GM23338 (cell line): ENCODE results near the gene NR1D1.

Experiments used
- CREB1 ChIP-seq: fragments of 250-450 bp; sonication (Bioruptor Pico); IDR thresholded peaks from 2 replicates; pipeline ENCODE4 v1.5.0; 2020; ENCODE audit warnings: low read depth, mild to moderate bottlenecking, moderate library complexity
- EZH2 ChIP-seq: fragments of 200-600 bp; sonication (generic); IDR thresholded peaks from one replicate; pipeline ENCODE4 v1.8.0; 2017; ENCODE audit warnings: antibody characterized with exemption, mild to moderate bottlenecking, low read depth; ENCODE audit not compliant: unreplicated experiment
- EZH2phosphoT487 ChIP-seq: fragments of 200-600 bp; sonication (generic); IDR thresholded peaks from one replicate; pipeline ENCODE4 v1.8.1; 2018; ENCODE audit warnings: antibody characterized with exemption; ENCODE audit not compliant: unreplicated experiment
- NANOG ChIP-seq: IDR thresholded peaks from 2 replicates; pipeline ENCODE4 v1.6.1; 2016; ENCODE audit warnings: antibody characterized with exemption, borderline replicate concordance
- POLR2AphosphoS5 ChIP-seq: IDR thresholded peaks from 2 replicates; pipeline ENCODE4 v1.6.1; 2016; ENCODE audit warnings: antibody characterized with exemption, low read depth
- STAT1 ChIP-seq: IDR thresholded peaks from one replicate; pipeline ENCODE4 v1.6.1; 2016; ENCODE audit warnings: antibody characterized with exemption; ENCODE audit not compliant: unreplicated experiment
- ZNF114 ChIP-seq: fragments of 250-450 bp; sonication (Bioruptor Pico); IDR thresholded peaks from 2 replicates; pipeline ENCODE4 v1.5.0; 2020; ENCODE audit warnings: mild to moderate bottlenecking, moderate library complexity
- ZNF331 ChIP-seq: fragments of 250-450 bp; sonication (Bioruptor Pico); IDR thresholded peaks from 2 replicates; pipeline ENCODE4 v1.5.0; 2020; ENCODE audit warnings: low read depth, mild to moderate bottlenecking, moderate library complexity
- TF ChIP-seq, protein P1 (sequence below): IDR thresholded peaks from one replicate; pipeline ENCODE4 v1.6.1; 2018; ENCODE audit warnings: antibody characterized with exemption; ENCODE audit not compliant: unreplicated experiment
- TF ChIP-seq, protein P2 (sequence below), 2 experiments: fragments of 200-600 bp in 1 of 2; sonication (generic) in 1 of 2; conservative IDR thresholded peaks; 2 replicates each; pipeline versions ENCODE4 v1.5.1 to v1.6.1; 2016 to 2017; ENCODE audit warnings: antibody characterized with exemption in 2 of 2, low read depth in 2 of 2, mild to moderate bottlenecking in 2 of 2, moderate library complexity in 1 of 2

DNA sequence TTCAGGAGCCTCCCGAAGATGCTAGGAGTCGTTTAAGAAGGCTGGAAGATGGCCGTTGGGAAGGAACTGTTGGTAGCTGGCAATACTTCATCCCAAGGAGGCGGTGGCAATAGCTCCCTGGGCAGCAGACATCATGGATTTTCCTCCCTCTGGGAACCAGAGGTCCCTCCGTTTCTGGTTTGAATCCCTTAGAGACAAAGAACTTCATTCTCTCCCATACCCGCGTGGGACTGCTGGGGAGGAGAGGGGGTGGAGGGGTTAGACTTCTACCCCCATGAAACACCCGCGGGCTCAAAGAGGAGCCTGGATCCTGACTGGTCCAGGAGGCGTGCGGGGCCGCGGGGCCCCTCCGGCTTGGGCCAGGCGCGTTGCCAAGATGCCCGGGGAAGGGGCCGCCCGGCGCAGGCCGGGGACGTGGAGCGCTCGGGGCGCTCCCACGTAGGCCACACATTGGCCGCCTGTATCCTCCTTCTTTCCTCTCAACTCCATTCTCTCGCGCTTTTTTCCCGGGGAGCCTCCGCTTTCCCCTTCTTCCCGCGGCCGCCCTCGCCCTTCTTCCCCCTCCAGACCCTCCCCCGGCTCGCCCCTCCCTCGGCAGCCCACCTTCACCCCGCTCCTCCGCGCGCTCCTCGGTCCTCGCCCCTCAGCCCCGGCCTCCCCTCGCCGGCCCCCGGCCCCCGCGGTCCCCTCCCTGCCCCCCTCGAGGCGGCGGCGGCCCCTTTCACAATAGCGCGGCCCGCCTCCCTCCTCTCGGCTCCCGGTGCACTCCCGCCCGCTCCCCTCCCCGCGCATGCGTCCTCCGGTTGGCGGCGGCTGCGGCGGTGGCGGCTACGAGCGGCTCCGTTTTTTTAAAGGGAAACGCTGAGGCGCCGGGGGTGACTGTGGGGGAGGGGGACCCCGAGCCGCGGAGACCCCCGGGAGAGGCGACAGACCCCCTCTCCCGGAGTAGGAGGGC lies 21.1 kb upstream of the NR1D1 start, which contains the start of gene MSL1:
- TF ChIP-seq POLR2AphosphoS5 (peak; percentile 59), EZH2phosphoT487 (no peak), EZH2 (no peak), STAT1 (no peak), ZNF114 (no peak), CREB1 (CRISPR knock-in tag) (no peak), ZNF331 (no peak), NANOG (no peak)
- TF ChIP-seq, protein P1, sequence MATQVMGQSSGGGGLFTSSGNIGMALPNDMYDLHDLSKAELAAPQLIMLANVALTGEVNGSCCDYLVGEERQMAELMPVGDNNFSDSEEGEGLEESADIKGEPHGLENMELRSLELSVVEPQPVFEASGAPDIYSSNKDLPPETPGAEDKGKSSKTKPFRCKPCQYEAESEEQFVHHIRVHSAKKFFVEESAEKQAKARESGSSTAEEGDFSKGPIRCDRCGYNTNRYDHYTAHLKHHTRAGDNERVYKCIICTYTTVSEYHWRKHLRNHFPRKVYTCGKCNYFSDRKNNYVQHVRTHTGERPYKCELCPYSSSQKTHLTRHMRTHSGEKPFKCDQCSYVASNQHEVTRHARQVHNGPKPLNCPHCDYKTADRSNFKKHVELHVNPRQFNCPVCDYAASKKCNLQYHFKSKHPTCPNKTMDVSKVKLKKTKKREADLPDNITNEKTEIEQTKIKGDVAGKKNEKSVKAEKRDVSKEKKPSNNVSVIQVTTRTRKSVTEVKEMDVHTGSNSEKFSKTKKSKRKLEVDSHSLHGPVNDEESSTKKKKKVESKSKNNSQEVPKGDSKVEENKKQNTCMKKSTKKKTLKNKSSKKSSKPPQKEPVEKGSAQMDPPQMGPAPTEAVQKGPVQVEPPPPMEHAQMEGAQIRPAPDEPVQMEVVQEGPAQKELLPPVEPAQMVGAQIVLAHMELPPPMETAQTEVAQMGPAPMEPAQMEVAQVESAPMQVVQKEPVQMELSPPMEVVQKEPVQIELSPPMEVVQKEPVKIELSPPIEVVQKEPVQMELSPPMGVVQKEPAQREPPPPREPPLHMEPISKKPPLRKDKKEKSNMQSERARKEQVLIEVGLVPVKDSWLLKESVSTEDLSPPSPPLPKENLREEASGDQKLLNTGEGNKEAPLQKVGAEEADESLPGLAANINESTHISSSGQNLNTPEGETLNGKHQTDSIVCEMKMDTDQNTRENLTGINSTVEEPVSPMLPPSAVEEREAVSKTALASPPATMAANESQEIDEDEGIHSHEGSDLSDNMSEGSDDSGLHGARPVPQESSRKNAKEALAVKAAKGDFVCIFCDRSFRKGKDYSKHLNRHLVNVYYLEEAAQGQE: no peak
- TF ChIP-seq, protein P2, sequence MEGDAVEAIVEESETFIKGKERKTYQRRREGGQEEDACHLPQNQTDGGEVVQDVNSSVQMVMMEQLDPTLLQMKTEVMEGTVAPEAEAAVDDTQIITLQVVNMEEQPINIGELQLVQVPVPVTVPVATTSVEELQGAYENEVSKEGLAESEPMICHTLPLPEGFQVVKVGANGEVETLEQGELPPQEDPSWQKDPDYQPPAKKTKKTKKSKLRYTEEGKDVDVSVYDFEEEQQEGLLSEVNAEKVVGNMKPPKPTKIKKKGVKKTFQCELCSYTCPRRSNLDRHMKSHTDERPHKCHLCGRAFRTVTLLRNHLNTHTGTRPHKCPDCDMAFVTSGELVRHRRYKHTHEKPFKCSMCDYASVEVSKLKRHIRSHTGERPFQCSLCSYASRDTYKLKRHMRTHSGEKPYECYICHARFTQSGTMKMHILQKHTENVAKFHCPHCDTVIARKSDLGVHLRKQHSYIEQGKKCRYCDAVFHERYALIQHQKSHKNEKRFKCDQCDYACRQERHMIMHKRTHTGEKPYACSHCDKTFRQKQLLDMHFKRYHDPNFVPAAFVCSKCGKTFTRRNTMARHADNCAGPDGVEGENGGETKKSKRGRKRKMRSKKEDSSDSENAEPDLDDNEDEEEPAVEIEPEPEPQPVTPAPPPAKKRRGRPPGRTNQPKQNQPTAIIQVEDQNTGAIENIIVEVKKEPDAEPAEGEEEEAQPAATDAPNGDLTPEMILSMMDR (conservative IDR thresholded peaks at IDR 0.05; ENCODE audit: low read depth in 2 of 2): no peak
